ENCODE measurements around the gene ZFHX3.

The ZFHX3 gene

GRCh38 chr16:72924537-72924926 is 123.4 kb downstream of the ZFHX3 start:
- DNase-seq, result no peak

- no peak for DNase-seq
Observed at GRCh38 chr16:72923757-72924156, 124.2 kb downstream of the ZFHX3 start.

GRCh38 chr16:72922714-72923113 is 125.2 kb downstream of the ZFHX3 start:
- no peak for DNase-seq

- no peak for DNase-seq
Observed at GRCh38 chr16:72921620-72922019, 126.3 kb downstream of the ZFHX3 start.

- DNase-seq, result no peak
Observed at GRCh38 chr16:72921106-72921505, 126.8 kb downstream of the ZFHX3 start.

GRCh38 chr16:72917051-72917450 is 130.9 kb downstream of the ZFHX3 start:
- no peak for DNase-seq

GRCh38 chr16:72915331-72915730 is 132.6 kb downstream of the ZFHX3 start:
- no peak for DNase-seq

- DNase-seq, result no peak
Observed at GRCh38 chr16:72913551-72913950, 134.4 kb downstream of the ZFHX3 start.

- DNase-seq, result no peak
Observed at GRCh38 chr16:72911971-72912370, 136.0 kb downstream of the ZFHX3 start.

GRCh38 chr16:72910875-72911274 is 137.1 kb downstream of the ZFHX3 start:
- DNase-seq, result no peak

- DNase-seq, result no peak
Observed at GRCh38 chr16:72910381-72910780, 137.5 kb downstream of the ZFHX3 start.

- no peak for DNase-seq
Observed at GRCh38 chr16:72909196-72909595, 138.7 kb downstream of the ZFHX3 start.

GRCh38 chr16:72908362-72909167 is 139.4 kb downstream of the ZFHX3 start:
- DNase-seq, result no peak

GRCh38 chr16:72905581-72905980 is 142.3 kb downstream of the ZFHX3 start:
- DNase-seq, result no peak

- DNase-seq, result no peak
Observed at GRCh38 chr16:72903176-72903575, 144.8 kb downstream of the ZFHX3 start.

- no peak for DNase-seq
Observed at GRCh38 chr16:72902206-72902605, 145.7 kb downstream of the ZFHX3 start.

GRCh38 chr16:72901000-72901627 is 146.8 kb downstream of the ZFHX3 start:
- no peak for DNase-seq

- no peak for DNase-seq
Observed at GRCh38 chr16:72898216-72898825, 149.6 kb downstream of the ZFHX3 start.

GRCh38 chr16:72897707-72898106 is 150.2 kb downstream of the ZFHX3 start:
- DNase-seq, result no peak

- DNase-seq, result no peak
Observed at GRCh38 chr16:72896485-72897118, 151.3 kb downstream of the ZFHX3 start.

GRCh38 chr16:72895951-72896350 is 152.0 kb downstream of the ZFHX3 start:
- DNase-seq, result no peak

- no peak for DNase-seq
Observed at GRCh38 chr16:72894293-72895151, 153.4 kb downstream of the ZFHX3 start.
